Gastroesophageal sphincter (tissue), 4 donors: ENCODE measurements around the gene RAPGEF1. TPM values are rescaled to one million over a fixed set of nuclear protein-coding genes. Genes with fewer than 3 reads are reported as not detected.
"Not testable (repeated sequence)": the region's sequence is repeated elsewhere in the genome, so short reads cannot be mapped to it uniquely, and the experiment has no call there.

Experiments used
- ATAC-seq: fragments of 150-250 bp; one replicate; pipeline ENCODE4 v1.9.1; 2016; ENCODE audit warnings: mild to moderate bottlenecking, moderate library complexity
- H3K27ac ChIP-seq, 4 donors: fragments of 200-600 bp; sonication (generic) in 3 of 4; 1 replicate in 3 of 4; 2 replicates in 1 of 4; pipeline ENCODE4 v1.5.1; 2016 to 2019
- H3K27me3 ChIP-seq: fragments of 200-600 bp; sonication (generic); one replicate; pipeline ENCODE4 v1.5.1; 2019
- H3K36me3 ChIP-seq, 2 donors: fragments of 200-600 bp; sonication (generic); one replicate each; pipeline ENCODE4 v1.5.1; 2019; ENCODE audit warnings: control low read depth in 1 of 2
- H3K4me1 ChIP-seq, 3 donors: fragments of 200-600 bp; sonication (generic); 1 replicate in 2 of 3; 2 replicates in 1 of 3; pipeline ENCODE4 v1.5.1; 2016 to 2019; ENCODE audit warnings: control low read depth in 2 of 3
- H3K4me3 ChIP-seq, 2 donors: fragments of 200-600 bp; sonication (generic); one replicate each; pipeline ENCODE4 v1.5.1; 2019; ENCODE audit warnings: mild to moderate bottlenecking in 1 of 2, moderate library complexity in 1 of 2
- H3K9me3 ChIP-seq, 3 donors: fragments of 200-600 bp; sonication (generic); one replicate each; pipeline ENCODE4 v1.5.1; 2017 to 2019; ENCODE audit warnings: control low read depth in 2 of 3
- EP300 ChIP-seq: sonication (generic); formaldehyde crosslinking; IDR thresholded peaks from one replicate; pipeline ENCODE4 v1.6.1; 2017; ENCODE audit warnings: antibody characterized with exemption, mild to moderate bottlenecking
- POLR2A ChIP-seq, 2 donors: fragments of 450-650 bp; IDR thresholded peaks; one replicate each; pipeline ENCODE4 v1.6.1; 2017; ENCODE audit warnings: antibody characterized with exemption in 2 of 2, mild to moderate bottlenecking in 2 of 2, moderate library complexity in 1 of 2
- POLR2AphosphoS5 ChIP-seq: sonication (generic); formaldehyde crosslinking; IDR thresholded peaks from one replicate; pipeline ENCODE4 v1.6.1; 2017; ENCODE audit warnings: antibody characterized with exemption
- WGBS, 2 donors: methylation state at CpG; one replicate each; pipeline ENCODE4 v1.1.5; 2018; ENCODE audit warnings: low coverage in 1 of 2; 5-methylcytosine and 5-hydroxymethylcytosine counted together
- total RNA-seq, 4 donors: library from RNA; depleted of rRNA; stranded (reverse); fragments of >200 nt; gene quantifications; one replicate each; pipeline ENCODE4 v1.1.0, GENCODE V29; 2016
- TF ChIP-seq, protein P1 (sequence below), 4 experiments: fragments of 200-600 bp in 2 of 4; fragments of 450-650 bp in 2 of 4; sonication (generic) in 1 of 4; IDR thresholded peaks; one replicate each; pipeline ENCODE4 v1.5.1; 2017 to 2019; ENCODE audit warnings: antibody characterized with exemption in 4 of 4, mild to moderate bottlenecking in 2 of 4, moderate library complexity in 2 of 4

RAPGEF1 gene
- total RNA-seq, 4 donors from 2014 or later, result 47.5 to 162 (median 77.6) TPM

DNA sequence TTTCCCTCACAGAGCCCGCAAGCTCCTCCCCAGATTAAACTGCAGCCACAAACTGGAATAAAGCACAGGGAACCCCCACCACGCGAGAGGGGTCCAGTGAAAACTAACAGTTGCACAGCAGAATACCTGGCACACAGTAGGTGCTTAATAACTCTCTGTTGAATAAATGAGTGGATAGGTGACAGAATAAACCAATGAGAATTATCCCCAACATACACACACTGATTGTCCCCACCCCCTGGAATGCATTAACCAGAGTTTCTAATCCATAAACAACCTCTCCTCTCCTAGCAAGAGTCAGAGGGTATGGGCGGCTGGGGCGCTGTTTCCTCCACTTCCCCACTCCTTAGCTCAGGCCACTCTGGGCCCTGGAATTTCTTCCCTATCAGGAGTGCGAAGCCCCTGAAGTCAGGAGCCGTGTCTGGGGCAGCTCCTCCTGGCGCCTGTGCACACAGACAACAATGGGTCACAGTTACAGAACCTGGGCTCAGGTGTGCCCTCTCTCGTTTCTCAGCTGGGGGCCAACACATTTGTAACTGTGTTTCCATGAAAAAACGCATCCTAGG lies 27.6 kb downstream of the RAPGEF1 start:
- Histone ChIP-seq H3K27ac (peak overlapping the region in 3 of 4 donors; percentile 84 to 92 (median 85)), H3K36me3 (no peaks in the 10 kb centered on the region), H3K9me3 (no peaks in the 10 kb centered on the region), H3K27me3 (no peaks in the 10 kb centered on the region), H3K4me3 (no peak overlapping the region), H3K4me1 (peaks cover 9 to 100% (median 43%) of the 10 kb centered on the region in 3 donors)
- TF ChIP-seq EP300 (no peak), POLR2A (IDR thresholded peaks at IDR 0.05) (no peak), POLR2AphosphoS5 (no peak)
- TF ChIP-seq, protein P1, sequence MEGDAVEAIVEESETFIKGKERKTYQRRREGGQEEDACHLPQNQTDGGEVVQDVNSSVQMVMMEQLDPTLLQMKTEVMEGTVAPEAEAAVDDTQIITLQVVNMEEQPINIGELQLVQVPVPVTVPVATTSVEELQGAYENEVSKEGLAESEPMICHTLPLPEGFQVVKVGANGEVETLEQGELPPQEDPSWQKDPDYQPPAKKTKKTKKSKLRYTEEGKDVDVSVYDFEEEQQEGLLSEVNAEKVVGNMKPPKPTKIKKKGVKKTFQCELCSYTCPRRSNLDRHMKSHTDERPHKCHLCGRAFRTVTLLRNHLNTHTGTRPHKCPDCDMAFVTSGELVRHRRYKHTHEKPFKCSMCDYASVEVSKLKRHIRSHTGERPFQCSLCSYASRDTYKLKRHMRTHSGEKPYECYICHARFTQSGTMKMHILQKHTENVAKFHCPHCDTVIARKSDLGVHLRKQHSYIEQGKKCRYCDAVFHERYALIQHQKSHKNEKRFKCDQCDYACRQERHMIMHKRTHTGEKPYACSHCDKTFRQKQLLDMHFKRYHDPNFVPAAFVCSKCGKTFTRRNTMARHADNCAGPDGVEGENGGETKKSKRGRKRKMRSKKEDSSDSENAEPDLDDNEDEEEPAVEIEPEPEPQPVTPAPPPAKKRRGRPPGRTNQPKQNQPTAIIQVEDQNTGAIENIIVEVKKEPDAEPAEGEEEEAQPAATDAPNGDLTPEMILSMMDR (IDR thresholded peaks at IDR 0.05), result no peak
- ATAC-seq, result no peak
- 94 to 100% methylated on average over 2 to 10 of the region's 10 CpGs for WGBS, 2 donors

DNA sequence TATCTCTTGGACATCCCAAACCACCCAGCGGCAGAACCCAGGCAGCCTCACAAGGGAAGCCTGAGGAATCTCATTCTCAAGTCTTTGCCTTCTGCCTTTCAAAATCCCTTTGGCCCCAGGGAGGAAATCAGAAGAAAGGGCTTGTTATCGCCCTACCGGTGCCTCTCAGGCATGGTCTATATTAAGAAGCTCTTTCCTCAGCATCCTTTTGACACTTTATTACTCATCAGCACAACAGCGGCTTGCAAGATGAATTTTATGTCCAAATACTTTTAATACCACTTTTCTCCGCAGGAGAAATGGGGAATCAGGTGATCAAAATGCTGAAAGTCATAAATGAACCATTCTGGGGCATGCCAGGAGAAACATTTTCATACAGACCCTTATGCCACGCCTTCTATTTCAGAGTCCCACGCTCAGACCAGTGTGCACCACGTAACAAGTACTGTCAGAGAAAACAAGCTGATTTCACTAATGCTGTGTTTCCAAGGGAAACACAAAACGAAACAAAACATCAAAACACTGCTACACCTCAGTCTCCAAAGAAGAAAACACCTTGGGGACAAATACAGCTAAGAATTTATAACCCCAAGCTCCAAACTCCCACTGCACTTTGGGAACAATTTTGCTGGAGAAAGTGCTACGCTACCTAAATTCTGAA lies 30.0 kb downstream of the RAPGEF1 start:
- TF ChIP-seq POLR2AphosphoS5 (peak; percentile 9), POLR2A (IDR thresholded peaks at IDR 0.05) (no peak), EP300 (no peak)
- TF ChIP-seq, protein P1 (IDR thresholded peaks at IDR 0.05), result peak in 2 of 4 experiments; percentile 4 to 26
- no peak for ATAC-seq
- H3K27me3 ChIP-seq, result no peaks in the 10 kb centered on the region
- H3K4me1 ChIP-seq, result peaks cover 6 to 100% (median 36%) of the 10 kb centered on the region in 3 donors
- peak overlapping the region in 1 of 2 donors; percentile 8 for H3K4me3 ChIP-seq
- no peaks in the 10 kb centered on the region for H3K9me3 ChIP-seq
- peak overlapping the region in 3 of 4 donors; percentile 62 to 85 (median 70) for H3K27ac ChIP-seq
- no peaks in the 10 kb centered on the region for H3K36me3 ChIP-seq
- WGBS, 2 donors, result 49 to 67% methylated on average over 5 to 10 of the region's 10 CpGs

DNA sequence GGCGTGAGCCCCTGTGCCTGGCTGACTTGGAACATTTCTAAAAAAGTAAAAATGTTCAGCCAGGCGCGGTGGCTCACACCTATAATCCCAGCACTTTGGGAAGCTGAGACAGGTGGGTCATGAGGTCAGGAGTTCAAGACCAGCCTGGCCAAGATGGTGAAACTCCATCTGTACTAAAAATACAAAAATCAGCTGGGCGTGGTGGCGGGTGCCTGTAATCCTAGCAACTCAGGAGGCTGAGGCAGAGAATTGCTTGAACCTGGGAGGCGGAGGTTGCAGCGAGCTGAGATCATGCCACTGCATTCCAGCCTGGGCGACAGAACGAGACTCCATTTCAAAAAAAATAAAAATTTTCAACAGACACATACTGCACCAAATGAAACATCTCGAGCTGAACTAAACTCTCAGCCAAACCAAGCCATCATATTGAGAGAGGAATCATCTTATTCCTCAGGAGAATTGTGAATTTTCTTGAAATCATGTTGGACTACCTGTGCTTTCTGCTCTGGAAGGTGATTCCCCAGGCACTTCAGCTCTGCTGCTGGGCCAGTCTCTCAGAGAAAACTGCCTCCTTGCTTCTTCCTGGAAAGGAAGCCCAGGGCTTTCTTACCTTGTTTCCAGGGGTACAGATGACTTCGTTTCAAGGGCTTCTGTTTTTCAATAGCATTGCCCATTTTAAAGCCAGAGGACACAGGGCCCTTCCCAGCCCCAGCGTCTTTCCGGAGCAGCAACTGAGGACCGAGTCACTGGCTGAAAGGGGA lies 30.7 kb downstream of the RAPGEF1 start:
- Histone ChIP-seq H3K4me3 (peak overlapping the region in 1 of 2 donors; percentile 8), H3K4me1 (peaks cover 4 to 100% (median 38%) of the 10 kb centered on the region in 3 donors), H3K27ac (peak overlapping the region in 3 of 4 donors; percentile 62 to 85 (median 70))
- not testable (repeated sequence) for H3K27me3 ChIP-seq, ATAC-seq, H3K36me3 ChIP-seq, H3K9me3 ChIP-seq
- 59 to 68% methylated on average over 5 to 6 of the region's 14 CpGs for WGBS, 2 donors

DNA sequence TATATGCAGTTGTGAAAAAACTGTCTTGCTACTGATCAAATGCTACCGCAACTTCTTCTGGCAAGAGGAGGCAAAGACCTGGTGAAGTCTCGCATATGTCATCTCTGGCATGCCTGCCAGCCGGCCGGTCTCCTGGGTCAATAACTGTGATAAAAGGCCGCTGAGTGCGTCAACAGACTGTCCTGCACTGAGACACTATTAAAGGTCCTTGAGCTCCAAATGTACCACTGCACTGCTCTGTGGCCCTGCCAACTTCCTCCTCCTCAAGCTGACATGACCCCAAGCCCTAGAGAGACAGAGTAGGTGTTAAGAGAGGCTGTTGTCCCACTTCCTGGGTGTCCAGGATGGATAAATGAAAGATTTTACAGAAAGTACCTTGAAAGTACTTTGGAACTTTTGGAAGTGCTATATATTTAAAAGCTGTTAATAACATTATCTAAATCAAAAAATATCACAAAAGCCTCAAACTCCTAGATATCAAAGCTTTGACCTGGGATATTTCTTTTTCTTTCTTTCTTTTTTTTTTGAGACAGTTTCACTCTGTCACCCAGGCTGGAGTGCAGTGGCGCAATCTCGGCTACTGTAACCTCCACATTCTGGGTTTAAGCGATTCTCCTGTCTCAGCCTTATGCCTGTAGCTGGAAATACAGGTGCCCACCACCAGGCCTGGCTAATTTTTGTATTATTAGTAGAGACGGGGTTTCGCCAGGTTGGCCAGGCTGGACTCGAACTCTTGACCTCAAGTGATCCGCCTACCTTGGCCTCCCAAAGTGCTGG lies 31.5 kb downstream of the RAPGEF1 start:
- peak overlapping the region in 1 of 2 donors; percentile 8 for H3K4me3 ChIP-seq
- peaks cover 3 to 100% (median 35%) of the 10 kb centered on the region in 3 donors for H3K4me1 ChIP-seq
- no peaks in the 10 kb centered on the region for H3K9me3 ChIP-seq
- peak overlapping the region in 3 of 4 donors; percentile 62 to 85 (median 70) for H3K27ac ChIP-seq
- TF ChIP-seq POLR2AphosphoS5 (no peak), POLR2A (IDR thresholded peaks at IDR 0.05) (no peak), EP300 (no peak)
- TF ChIP-seq, protein P1 (IDR thresholded peaks at IDR 0.05), result no peak
- no peaks in the 10 kb centered on the region for H3K27me3 ChIP-seq
- WGBS, 2 donors, result 67 to 78% methylated on average over 8 to 11 of the region's 13 CpGs
- ATAC-seq, result peak; percentile 60
- no peaks in the 10 kb centered on the region for H3K36me3 ChIP-seq

DNA sequence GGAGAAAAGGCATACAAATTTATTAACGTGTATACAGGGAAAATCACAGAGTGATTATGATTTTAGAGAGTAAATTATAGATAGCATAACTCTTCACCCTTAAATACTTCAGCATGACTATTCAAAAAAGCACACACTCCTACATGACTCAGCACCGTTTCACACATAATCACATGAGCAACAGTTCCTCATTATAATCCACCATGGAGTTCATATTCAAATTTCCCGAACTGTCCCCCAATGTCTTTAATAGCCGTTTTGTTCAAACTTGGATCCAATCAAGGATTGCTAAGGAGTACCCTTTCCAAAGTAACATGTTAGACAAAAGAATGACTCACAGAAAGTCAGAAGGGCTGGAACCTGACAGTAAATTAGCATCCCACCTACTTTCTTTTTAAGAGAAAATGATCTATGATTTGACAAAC lies 32.1 kb downstream of the RAPGEF1 start:
- Histone ChIP-seq H3K4me3 (peak overlapping the region in 1 of 2 donors; percentile 3), H3K36me3 (no peaks in the 10 kb centered on the region), H3K27me3 (no peaks in the 10 kb centered on the region), H3K27ac (peak overlapping the region in 3 of 4 donors; percentile 62 to 85 (median 62)), H3K9me3 (no peaks in the 10 kb centered on the region), H3K4me1 (peaks cover 0 to 98% (median 29%) of the 10 kb centered on the region in 3 donors)
- 25 to 26% methylated on average over 4 of the region's 4 CpGs for WGBS, 2 donors
- TF ChIP-seq EP300 (no peak), POLR2AphosphoS5 (no peak), POLR2A (IDR thresholded peaks at IDR 0.05) (no peak)
- TF ChIP-seq, protein P1 (IDR thresholded peaks at IDR 0.05), result no peak
- peak; percentile 65 for ATAC-seq
